ENCODE data around the gene BMP7.

Gene BMP7

DNA sequence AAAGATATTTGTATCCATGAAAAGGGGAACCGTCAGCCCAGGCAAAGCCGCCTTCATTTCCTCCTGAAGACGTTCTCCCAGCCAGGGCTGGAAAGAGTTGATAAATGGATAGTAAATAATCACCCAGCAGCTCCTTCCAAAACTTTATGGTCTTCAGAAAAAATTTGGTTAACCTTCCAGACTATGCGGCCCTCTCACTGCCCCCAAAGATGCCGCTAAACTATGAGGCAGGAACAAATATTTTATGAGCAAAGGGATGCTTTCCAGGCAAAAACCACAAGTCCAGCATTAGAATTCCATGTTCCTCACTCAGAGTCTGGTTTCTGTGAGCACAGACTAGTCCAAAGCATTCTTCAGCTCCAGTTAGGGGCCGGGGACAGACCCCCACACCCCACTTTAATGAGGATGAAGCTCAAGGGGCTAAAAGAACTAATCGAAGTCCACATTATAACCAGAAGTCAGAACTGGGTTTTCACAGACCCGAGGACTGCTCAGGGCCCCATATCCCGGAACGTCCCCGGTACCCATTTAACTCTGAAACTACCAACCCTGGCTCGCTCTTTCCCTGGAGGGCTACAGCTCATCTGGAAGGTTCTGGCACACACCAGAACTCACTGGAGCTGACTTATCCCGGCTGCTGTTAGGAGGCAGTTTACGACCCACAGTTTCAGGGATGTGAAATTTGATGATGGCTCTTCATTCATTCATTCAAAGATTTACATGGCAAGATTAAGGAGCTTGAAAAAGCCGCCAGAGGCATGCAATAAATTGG, 29.4 kb downstream of the BMP7 start:
- Histone ChIP-seq H3K23ac (ENCODE audit: low read depth, low read length, poor library complexity) (no peak overlapping the region), H3K14ac (ENCODE audit: low read length) (no peak overlapping the region), H3K4me2 (ENCODE audit: insufficient read depth, low read length, poor library complexity, severe bottlenecking) (no peak overlapping the region), H3K36me3 (replicated peaks in 1 of 2; ENCODE audit: control insufficient read depth in 2 of 2, insufficient read depth in 2 of 2, low read length in 2 of 2) (peaks cover 0 to 44% of the 10 kb centered on the region in 2 donors), H3K4me3 (ENCODE audit: low read length in 2 of 2) (no peak overlapping the region), H3K27ac (replicated peaks; ENCODE audit: low read length) (no peak overlapping the region), H2BK12ac (ENCODE audit: low read length) (no peak overlapping the region), H4K91ac (ENCODE audit: low read depth, low read length, poor library complexity) (no peak overlapping the region), H4K8ac (ENCODE audit: low read depth, low read length) (no peak overlapping the region), H3K18ac (ENCODE audit: low read length) (no peak overlapping the region), H2AK5ac (ENCODE audit: low read depth, low read length) (no peak overlapping the region), H3K9me3 (replicated peaks in 1 of 2; ENCODE audit: control insufficient read depth in 2 of 2, insufficient read depth in 1 of 2, low read depth in 1 of 2, low read length in 2 of 2) (peaks cover 0 to 12% of the 10 kb centered on the region in 2 donors), H3K9ac (ENCODE audit: low read depth, low read length, poor library complexity) (no peak overlapping the region), H2BK120ac (ENCODE audit: low read depth, low read length) (no peak overlapping the region), H3K4me1 (ENCODE audit: control insufficient read depth in 2 of 2, insufficient read depth in 1 of 2, low read depth in 1 of 2, low read length in 2 of 2) (no peaks in the 10 kb centered on the region), H2AFZ (ENCODE audit: low read length) (no peak overlapping the region), H2BK15ac (ENCODE audit: low read length) (no peak overlapping the region), H3K79me1 (ENCODE audit: low read depth, low read length) (no peaks in the 10 kb centered on the region), H2BK5ac (ENCODE audit: low read length) (no peak overlapping the region), H3K4ac (ENCODE audit: low read length) (no peak overlapping the region), H3K27me3 (ENCODE audit: control insufficient read depth in 3 of 3, insufficient read depth in 3 of 3, low read depth in 1 of 3, low read length in 3 of 3) (no peaks in the 10 kb centered on the region)
- WGBS, 2 donors (ENCODE audit: extremely low coverage in 2 of 2, insufficient read length in 2 of 2, insufficient replicate concordance in 1 of 2) = no CpG with 5 or more reads among the region's 15 CpGs
- no peak for DNase-seq (ENCODE audit: low spot score)

DNA sequence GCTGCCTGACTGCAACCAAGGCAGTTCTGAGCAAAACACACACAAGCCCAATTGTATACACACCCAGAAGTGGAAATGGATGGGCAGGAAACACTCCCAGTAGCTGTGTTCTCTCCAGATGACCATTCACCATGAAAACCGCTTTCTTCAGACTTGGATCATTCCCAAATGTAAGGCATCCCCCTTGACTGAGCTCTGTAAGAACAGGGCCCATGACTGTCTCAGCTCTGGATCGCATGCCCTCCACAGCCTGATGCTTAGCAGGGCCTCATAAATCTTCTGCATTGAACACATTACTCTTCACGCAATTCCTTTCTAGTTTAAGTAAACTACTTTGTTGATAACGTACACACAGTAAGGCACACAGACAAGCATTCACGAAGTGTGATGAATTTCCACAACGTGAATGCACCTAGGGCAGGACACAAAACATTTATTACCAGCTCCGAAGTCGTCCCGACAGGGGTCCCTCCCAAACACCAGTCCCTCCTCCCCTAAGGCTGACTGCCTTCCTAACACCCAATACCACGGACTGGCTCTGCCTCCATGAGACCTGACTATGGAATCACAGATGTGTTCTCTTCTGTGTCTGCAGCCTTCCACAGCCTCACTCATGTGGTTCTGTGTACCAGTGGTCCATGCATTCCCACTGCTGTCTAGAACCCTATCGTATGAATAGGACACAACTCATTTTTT, 31.7 kb downstream of the BMP7 start:
- no CpG with 5 or more reads among the region's 11 CpGs for WGBS, 2 donors (ENCODE audit: extremely low coverage in 2 of 2, insufficient read length in 2 of 2, insufficient replicate concordance in 1 of 2)
- no peak overlapping the region for H2AFZ ChIP-seq (ENCODE audit: low read length)
- H3K9ac ChIP-seq (ENCODE audit: low read depth, low read length, poor library complexity) = no peak overlapping the region
- no peak overlapping the region for H2BK15ac ChIP-seq (ENCODE audit: low read length)
- H4K8ac ChIP-seq (ENCODE audit: low read depth, low read length) = no peak overlapping the region
- no peak overlapping the region for H2BK120ac ChIP-seq (ENCODE audit: low read depth, low read length)
- DNase-seq (ENCODE audit: low spot score) = no peak
- H3K4me3 ChIP-seq (ENCODE audit: low read length in 2 of 2) = no peak overlapping the region
- peaks cover 0 to 7% of the 10 kb centered on the region in 2 donors for H3K9me3 ChIP-seq (replicated peaks in 1 of 2; ENCODE audit: control insufficient read depth in 2 of 2, insufficient read depth in 1 of 2, low read depth in 1 of 2, low read length in 2 of 2)
- peaks cover 0 to 46% of the 10 kb centered on the region in 2 donors for H3K36me3 ChIP-seq (replicated peaks in 1 of 2; ENCODE audit: control insufficient read depth in 2 of 2, insufficient read depth in 2 of 2, low read length in 2 of 2)
- no peak overlapping the region for H3K14ac ChIP-seq (ENCODE audit: low read length)
- H2BK12ac ChIP-seq (ENCODE audit: low read length) = no peak overlapping the region
- H2BK5ac ChIP-seq (ENCODE audit: low read length) = no peak overlapping the region
- H3K4ac ChIP-seq (ENCODE audit: low read length) = no peak overlapping the region
- no peak overlapping the region for H2AK5ac ChIP-seq (ENCODE audit: low read depth, low read length)
- H3K79me1 ChIP-seq (ENCODE audit: low read depth, low read length) = no peaks in the 10 kb centered on the region
- no peaks in the 10 kb centered on the region for H3K4me1 ChIP-seq (ENCODE audit: control insufficient read depth in 2 of 2, insufficient read depth in 1 of 2, low read depth in 1 of 2, low read length in 2 of 2)
- H3K18ac ChIP-seq (ENCODE audit: low read length) = no peak overlapping the region
- no peak overlapping the region for H3K27ac ChIP-seq (replicated peaks; ENCODE audit: low read length)
- no peaks in the 10 kb centered on the region for H3K27me3 ChIP-seq (ENCODE audit: control insufficient read depth in 3 of 3, insufficient read depth in 3 of 3, low read depth in 1 of 3, low read length in 3 of 3)
- no peak overlapping the region for H3K23ac ChIP-seq (ENCODE audit: low read depth, low read length, poor library complexity)
- no peak overlapping the region for H4K91ac ChIP-seq (ENCODE audit: low read depth, low read length, poor library complexity)
- H3K4me2 ChIP-seq (ENCODE audit: insufficient read depth, low read length, poor library complexity, severe bottlenecking) = no peak overlapping the region

DNA sequence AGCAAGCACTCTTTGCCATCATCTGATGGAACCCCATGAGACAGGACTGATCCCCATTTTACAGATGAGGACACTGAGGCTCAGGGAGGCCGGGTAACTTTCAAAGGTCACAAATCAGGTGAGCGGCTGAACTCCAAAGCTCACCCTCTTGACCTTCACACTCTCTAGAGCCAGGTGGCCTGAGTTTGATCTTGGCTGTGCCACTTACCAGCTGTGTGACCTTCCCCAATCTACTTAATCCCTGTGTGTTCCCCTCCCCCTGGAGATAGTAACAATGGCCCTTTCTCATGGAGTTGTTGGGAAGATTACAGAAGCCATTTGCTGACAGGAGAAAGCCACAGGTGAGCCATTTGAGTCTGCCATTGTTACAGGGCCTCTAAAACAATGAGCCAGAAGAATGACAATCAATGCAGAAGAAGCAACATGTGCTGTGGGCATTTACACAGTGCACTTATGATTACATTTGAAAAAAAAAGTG, 34.5 kb downstream of the BMP7 start:
- H3K4me1 ChIP-seq (ENCODE audit: control insufficient read depth in 2 of 2, insufficient read depth in 1 of 2, low read depth in 1 of 2, low read length in 2 of 2) = no peaks in the 10 kb centered on the region
- WGBS, 2 donors (ENCODE audit: extremely low coverage in 2 of 2, insufficient read length in 2 of 2, insufficient replicate concordance in 1 of 2) = no CpG with 5 or more reads among the region's 2 CpGs
- H3K4me3 ChIP-seq (ENCODE audit: low read length in 2 of 2) = no peak overlapping the region
- H4K91ac ChIP-seq (ENCODE audit: low read depth, low read length, poor library complexity) = no peak overlapping the region
- H4K8ac ChIP-seq (ENCODE audit: low read depth, low read length) = no peak overlapping the region
- H3K4me2 ChIP-seq (ENCODE audit: insufficient read depth, low read length, poor library complexity, severe bottlenecking) = no peak overlapping the region
- H3K9ac ChIP-seq (ENCODE audit: low read depth, low read length, poor library complexity) = no peak overlapping the region
- peaks cover 2% of the 10 kb centered on the region for H3K79me1 ChIP-seq (ENCODE audit: low read depth, low read length)
- H2AFZ ChIP-seq (ENCODE audit: low read length) = no peak overlapping the region
- no peaks in the 10 kb centered on the region for H3K27me3 ChIP-seq (ENCODE audit: control insufficient read depth in 3 of 3, insufficient read depth in 3 of 3, low read depth in 1 of 3, low read length in 3 of 3)
- peaks cover 0 to 65% of the 10 kb centered on the region in 2 donors for H3K36me3 ChIP-seq (replicated peaks in 1 of 2; ENCODE audit: control insufficient read depth in 2 of 2, insufficient read depth in 2 of 2, low read length in 2 of 2)
- no peak overlapping the region for H3K18ac ChIP-seq (ENCODE audit: low read length)
- no peak overlapping the region for H2BK15ac ChIP-seq (ENCODE audit: low read length)
- no peak overlapping the region for H3K4ac ChIP-seq (ENCODE audit: low read length)
- H3K9me3 ChIP-seq (replicated peaks in 1 of 2; ENCODE audit: control insufficient read depth in 2 of 2, insufficient read depth in 1 of 2, low read depth in 1 of 2, low read length in 2 of 2) = no peaks in the 10 kb centered on the region
- no peak overlapping the region for H3K14ac ChIP-seq (ENCODE audit: low read length)
- DNase-seq (ENCODE audit: low spot score) = no peak
- H2BK12ac ChIP-seq (ENCODE audit: low read length) = no peak overlapping the region
- H3K23ac ChIP-seq (ENCODE audit: low read depth, low read length, poor library complexity) = no peak overlapping the region
- no peak overlapping the region for H2BK5ac ChIP-seq (ENCODE audit: low read length)
- no peak overlapping the region for H2BK120ac ChIP-seq (ENCODE audit: low read depth, low read length)
- no peak overlapping the region for H2AK5ac ChIP-seq (ENCODE audit: low read depth, low read length)
- no peak overlapping the region for H3K27ac ChIP-seq (replicated peaks; ENCODE audit: low read length)

DNA sequence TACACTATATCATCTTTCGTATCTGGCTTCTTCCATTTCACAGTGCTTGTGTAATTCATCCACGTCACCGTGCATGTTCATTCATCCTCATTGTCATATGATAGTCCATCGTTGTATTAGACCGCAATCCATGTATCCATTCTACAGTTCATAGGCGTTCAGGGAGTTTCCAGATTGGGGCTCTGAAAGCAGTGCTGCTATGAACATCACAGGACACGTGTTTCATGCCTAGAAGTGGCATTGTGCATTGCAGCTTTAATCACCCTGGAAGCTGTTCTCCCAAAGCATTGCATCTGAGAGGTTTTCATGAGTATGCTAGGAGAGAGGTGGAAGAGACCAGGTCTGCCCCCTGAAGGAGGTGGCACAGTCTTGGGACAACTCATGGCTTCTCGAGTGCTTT, 35.3 kb downstream of the BMP7 start:
- H3K4me2 ChIP-seq (ENCODE audit: insufficient read depth, low read length, poor library complexity, severe bottlenecking) = no peak overlapping the region
- H3K14ac ChIP-seq (ENCODE audit: low read length) = no peak overlapping the region
- DNase-seq (ENCODE audit: low spot score) = no peak
- peaks cover 0 to 71% of the 10 kb centered on the region in 2 donors for H3K36me3 ChIP-seq (replicated peaks in 1 of 2; ENCODE audit: control insufficient read depth in 2 of 2, insufficient read depth in 2 of 2, low read length in 2 of 2)
- H2BK5ac ChIP-seq (ENCODE audit: low read length) = no peak overlapping the region
- H3K9ac ChIP-seq (ENCODE audit: low read depth, low read length, poor library complexity) = no peak overlapping the region
- H4K91ac ChIP-seq (ENCODE audit: low read depth, low read length, poor library complexity) = no peak overlapping the region
- H3K27ac ChIP-seq (replicated peaks; ENCODE audit: low read length) = no peak overlapping the region
- H3K23ac ChIP-seq (ENCODE audit: low read depth, low read length, poor library complexity) = no peak overlapping the region
- H3K9me3 ChIP-seq (replicated peaks in 1 of 2; ENCODE audit: control insufficient read depth in 2 of 2, insufficient read depth in 1 of 2, low read depth in 1 of 2, low read length in 2 of 2) = no peaks in the 10 kb centered on the region
- H3K4ac ChIP-seq (ENCODE audit: low read length) = no peak overlapping the region
- no peak overlapping the region for H2AK5ac ChIP-seq (ENCODE audit: low read depth, low read length)
- H3K27me3 ChIP-seq (ENCODE audit: control insufficient read depth in 3 of 3, insufficient read depth in 3 of 3, low read depth in 1 of 3, low read length in 3 of 3) = no peaks in the 10 kb centered on the region
- H2BK15ac ChIP-seq (ENCODE audit: low read length) = no peak overlapping the region
- no peaks in the 10 kb centered on the region for H3K4me1 ChIP-seq (ENCODE audit: control insufficient read depth in 2 of 2, insufficient read depth in 1 of 2, low read depth in 1 of 2, low read length in 2 of 2)
- H3K18ac ChIP-seq (ENCODE audit: low read length) = no peak overlapping the region
- no peak overlapping the region for H3K4me3 ChIP-seq (ENCODE audit: low read length in 2 of 2)
- no peak overlapping the region for H2BK120ac ChIP-seq (ENCODE audit: low read depth, low read length)
- H2AFZ ChIP-seq (ENCODE audit: low read length) = no peak overlapping the region
- WGBS, 2 donors (ENCODE audit: extremely low coverage in 2 of 2, insufficient read length in 2 of 2, insufficient replicate concordance in 1 of 2) = no CpG with 5 or more reads among the region's 8 CpGs
- H2BK12ac ChIP-seq (ENCODE audit: low read length) = no peak overlapping the region
- no peak overlapping the region for H4K8ac ChIP-seq (ENCODE audit: low read depth, low read length)
- H3K79me1 ChIP-seq (ENCODE audit: low read depth, low read length) = peaks cover 5% of the 10 kb centered on the region

Measured in neuronal stem cell (in vitro differentiated cells).